ENCODE data around the gene ATCAY.
A peak's percentile ranks its signal among the peaks of the same experiment; 100 is the strongest.

The ATCAY gene

DNA sequence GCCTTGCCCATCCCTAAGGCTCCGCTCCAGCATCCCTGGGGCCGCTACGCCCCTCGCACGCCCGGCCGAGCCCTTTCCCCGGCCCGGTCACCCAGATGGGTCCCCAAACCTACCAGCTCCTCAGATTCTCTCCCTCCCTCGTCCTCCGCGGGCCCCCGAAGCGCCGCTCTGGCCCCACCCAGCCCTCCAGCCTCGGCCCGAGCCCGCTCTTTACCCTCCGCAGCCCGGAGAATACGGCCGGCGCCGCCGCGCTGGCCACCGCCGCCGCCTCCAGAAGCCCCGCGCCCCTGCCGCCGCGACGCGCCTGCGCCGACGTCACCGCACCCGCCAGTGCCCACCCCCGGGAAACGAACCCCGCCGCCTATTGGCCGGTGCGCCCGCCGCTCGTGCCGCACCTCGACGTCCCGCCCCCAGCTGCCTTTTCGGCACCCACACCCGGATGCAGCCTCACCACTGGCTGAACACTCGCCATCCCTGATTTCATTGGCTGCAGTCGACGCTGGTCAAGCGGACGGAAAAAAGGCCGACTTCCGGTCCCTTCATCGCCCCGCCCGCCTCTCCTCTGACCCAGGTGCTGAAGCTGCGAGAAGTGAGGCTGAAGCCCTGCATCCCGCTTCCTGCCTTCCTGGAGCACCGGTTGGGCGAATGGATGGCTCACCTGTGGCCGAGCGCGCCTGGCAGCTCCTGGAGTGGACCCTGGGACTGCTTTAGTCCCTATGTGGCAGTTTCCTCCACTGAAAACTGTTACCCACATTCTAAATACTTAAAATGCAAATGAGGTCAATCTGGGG, 90.5 kb downstream of the ATCAY start, which contains the start of gene DAPK3:
Gene DAPK3, minus strand, starts transcription at position 292 of the 791 bp plus-strand sequence. CDS start 1,364 bp downstream, outside the sequence.
- peak; percentile 97 to 99 for DNase-seq

DNA sequence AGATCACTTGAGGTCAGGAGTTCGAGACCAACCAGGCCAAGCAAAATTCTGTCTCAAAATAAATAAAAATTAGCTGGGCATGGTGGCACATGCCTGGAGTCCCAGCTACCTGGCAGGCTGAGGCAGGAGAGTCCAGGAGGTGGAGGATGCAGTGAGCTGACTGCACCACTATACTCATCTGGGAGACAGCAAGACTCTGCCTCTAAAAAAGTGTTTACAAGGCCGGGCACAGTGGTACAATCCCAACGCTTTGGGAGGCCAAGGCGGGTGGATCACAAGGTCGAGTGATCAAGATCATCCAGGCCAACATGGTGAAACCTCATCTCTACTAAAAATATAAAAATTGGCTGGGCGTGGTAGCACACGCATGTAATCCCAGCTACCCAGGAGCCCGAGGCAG, 94.7 kb downstream of the ATCAY start:
- no peak for DNase-seq

DNA sequence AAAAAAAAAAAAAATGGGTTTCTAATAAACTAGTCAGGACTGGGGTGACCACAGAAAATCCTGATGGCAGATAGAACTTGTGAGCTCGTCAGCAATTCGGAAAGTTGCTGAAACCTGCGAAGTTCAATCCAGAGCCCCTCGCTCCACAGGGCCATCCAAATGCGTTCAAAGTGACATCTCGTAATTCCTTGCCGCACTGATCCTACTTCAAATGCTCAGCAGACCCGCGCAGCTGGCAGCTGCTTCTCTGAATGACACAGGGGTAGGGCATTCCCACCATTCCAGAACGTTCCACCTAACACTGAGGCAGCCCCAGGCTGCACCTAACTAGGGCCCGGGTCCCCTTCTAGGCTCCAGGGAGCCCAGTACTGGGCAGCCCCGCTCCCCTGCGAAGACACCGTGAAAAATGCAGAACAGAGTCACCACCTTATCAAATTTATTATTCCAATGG, 95.2 kb downstream of the ATCAY start:
- DNase-seq, result no peak

DNA sequence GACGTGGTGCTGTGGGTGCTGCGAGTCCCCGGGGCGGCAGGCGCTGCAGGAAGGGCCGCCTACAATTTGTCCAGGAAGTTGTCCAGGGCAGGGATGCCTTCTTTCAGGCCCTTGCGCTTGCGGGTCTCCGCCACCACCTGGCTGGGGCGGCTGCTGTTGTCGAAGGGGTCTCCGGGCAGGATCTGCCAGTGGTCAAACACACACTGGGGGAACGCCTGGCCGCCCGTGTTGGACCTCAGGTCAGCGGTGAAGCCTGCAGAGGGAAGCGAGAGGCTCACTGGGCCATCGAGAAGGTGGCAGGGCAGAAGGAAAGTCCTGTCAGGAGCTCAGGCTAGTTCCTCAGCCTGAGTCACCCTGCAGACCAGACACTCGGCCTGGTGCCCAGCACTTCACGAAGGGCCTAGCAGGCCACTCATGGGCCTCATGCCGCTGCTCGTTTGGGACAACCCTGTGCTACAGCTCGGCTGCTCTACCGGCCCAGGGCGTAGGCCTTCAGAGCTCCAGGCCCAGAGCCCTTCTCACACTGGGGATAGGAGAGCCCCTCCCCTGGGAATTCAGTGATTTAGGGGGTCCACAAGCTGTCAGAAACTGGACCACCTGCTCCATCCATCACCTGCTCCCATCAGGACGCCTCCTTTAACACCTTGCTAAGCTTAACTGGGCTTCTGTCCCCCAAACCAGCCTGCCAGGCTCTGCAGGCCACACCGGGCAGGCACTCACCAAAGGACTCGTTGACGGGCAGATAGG, 96.2 kb downstream of the ATCAY start:
- DNase-seq, result no peak
